ENCODE results near the gene PNRC2.
A peak's percentile ranks its signal among the peaks of the same experiment; 100 is the strongest.
"Not testable (repeated sequence)": the region's sequence is repeated elsewhere in the genome, so short reads cannot be mapped to it uniquely, and the experiment has no call there.

PNRC2 gene

GRCh38 chr1:23996700-23997229, 37.1 kb downstream of the PNRC2 start:
- DNase-seq, result no peak

- DNase-seq, result no peak
Observed at GRCh38 chr1:23997812-23998211, 38.2 kb downstream of the PNRC2 start.

- DNase-seq, result no peak
Observed at GRCh38 chr1:23999156-23999671, 39.6 kb downstream of the PNRC2 start.

GRCh38 chr1:24002695-24003094, 43.1 kb downstream of the PNRC2 start:
- no peak for DNase-seq

GRCh38 chr1:24003331-24003972, 43.8 kb downstream of the PNRC2 start:
- peak; percentile 85 for DNase-seq

- DNase-seq, result no peak
Observed at GRCh38 chr1:24004132-24004531, 44.5 kb downstream of the PNRC2 start.

GRCh38 chr1:24005163-24005562, 45.5 kb downstream of the PNRC2 start:
- DNase-seq, result no peak

- no peak for DNase-seq
Observed at GRCh38 chr1:24007079-24007478, 47.5 kb downstream of the PNRC2 start.

- peak; percentile 13 for DNase-seq
Observed at GRCh38 chr1:24008574-24009184, 49.1 kb downstream of the PNRC2 start.

- no peak for DNase-seq
Observed at GRCh38 chr1:24009406-24009805, 49.8 kb downstream of the PNRC2 start.

- DNase-seq, result no peak
Observed at GRCh38 chr1:24010650-24011049, 51.0 kb downstream of the PNRC2 start.

GRCh38 chr1:24012878-24013277, 53.2 kb downstream of the PNRC2 start:
- DNase-seq, result not testable (repeated sequence)

Data from NCI-H2107 (cell line).